T-helper 2 cell treated with Interferon-gamma antibody and Interleukin-4, amounts not matched to agents 5 μg/mL and 100 μg/mL, for 36 hours (primary cell): Measurements from ENCODE around the gene DHX35.
A peak's percentile ranks its signal among the peaks of the same experiment; 100 is the strongest.
"Not testable (repeated sequence)": the region's sequence is repeated elsewhere in the genome, so short reads cannot be mapped to it uniquely, and the experiment has no call there.

Experiments used
- DNase-seq: peaks from one replicate; pipeline ENCODE4 v3.0.0; 2021; ENCODE audit warnings: low spot score
- H3K27ac Mint-ChIP-seq: one replicate; pipeline ENCODE4 v1.8.0; 2021; ENCODE audit warnings: mild to moderate bottlenecking, mixed read lengths
- H3K27me3 Mint-ChIP-seq: one replicate; pipeline ENCODE4 v1.8.0; 2021; ENCODE audit warnings: low read depth, mixed read lengths
- H3K36me3 Mint-ChIP-seq: one replicate; pipeline ENCODE4 v1.8.0; 2021; ENCODE audit warnings: low read depth, mixed read lengths
- H3K4me1 Mint-ChIP-seq: one replicate; pipeline ENCODE4 v1.8.0; 2021; ENCODE audit warnings: low read depth, mixed read lengths
- H3K4me3 Mint-ChIP-seq: one replicate; pipeline ENCODE4 v1.8.0; 2022; ENCODE audit warnings: mild to moderate bottlenecking, moderate library complexity, mixed read lengths
- H3K9me3 Mint-ChIP-seq: one replicate; pipeline ENCODE4 v1.8.0; 2021; ENCODE audit warnings: mixed read lengths

The DHX35 gene

DNA sequence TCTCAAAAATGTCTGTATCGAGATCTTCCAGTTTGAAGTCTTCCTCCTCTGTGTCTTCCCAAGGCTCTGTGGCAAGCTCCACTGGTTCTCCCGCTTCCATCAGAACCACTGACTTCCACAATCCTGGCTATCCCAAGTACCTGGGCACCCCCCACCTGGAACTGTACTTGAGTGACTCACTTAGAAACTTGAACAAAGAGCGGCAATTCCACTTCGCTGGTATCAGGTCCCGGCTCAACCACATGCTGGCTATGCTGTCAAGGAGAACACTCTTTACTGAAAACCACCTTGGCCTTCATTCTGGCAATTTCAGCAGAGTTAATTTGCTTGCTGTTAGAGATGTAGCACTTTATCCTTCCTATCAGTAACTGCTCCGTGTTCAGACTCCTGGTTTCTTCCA, 10.0 kb upstream of the DHX35 start:
- Mint-ChIP-seq H3K4me1 (no peaks in the 10 kb centered on the region), H3K27ac (no peak overlapping the region)

DNA sequence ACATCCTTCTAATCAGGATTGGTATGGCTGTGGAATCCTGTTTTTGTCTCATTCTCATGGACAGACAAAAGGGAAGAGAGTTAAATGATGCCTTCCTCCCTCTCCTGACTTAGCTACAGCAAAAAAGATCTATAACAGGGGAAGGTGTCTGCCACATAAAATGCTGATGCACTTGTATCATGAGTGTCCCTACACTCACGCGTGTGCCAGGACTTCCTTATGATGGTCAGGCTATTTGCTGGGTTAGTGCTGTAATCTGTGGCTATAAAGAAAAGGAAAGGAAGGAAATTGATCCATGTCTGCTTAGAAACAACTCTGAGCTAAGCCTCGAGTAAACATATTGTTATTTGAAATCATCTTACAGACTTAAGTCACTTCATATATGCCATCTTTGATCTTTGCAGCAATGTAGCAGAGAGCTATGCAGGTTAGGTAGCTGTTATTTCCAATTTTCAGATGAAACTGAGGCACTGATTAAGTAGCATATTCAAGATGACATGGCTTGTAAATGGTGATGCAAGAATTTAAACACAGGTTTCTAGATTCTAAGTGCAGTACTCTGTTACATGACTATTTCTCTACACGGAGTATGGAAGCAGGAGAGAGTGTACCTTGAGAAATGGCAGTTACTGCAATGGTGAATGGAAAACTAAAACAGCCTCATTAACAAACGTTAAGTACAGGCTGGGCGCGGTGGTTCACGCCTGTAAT, 8.4 kb upstream of the DHX35 start:
- DNase-seq, result no peak
- Mint-ChIP-seq H3K36me3 (peaks cover 29% of the 10 kb centered on the region), H3K9me3 (no peaks in the 10 kb centered on the region), H3K4me3 (no peak overlapping the region), H3K27me3 (no peaks in the 10 kb centered on the region), H3K27ac (no peak overlapping the region), H3K4me1 (no peaks in the 10 kb centered on the region)

More for the DNA sequence above, 10.0 kb upstream of the DHX35 start:
- DNase-seq, result no peak
- peaks cover 43% of the 10 kb centered on the region for H3K36me3 Mint-ChIP-seq
- no peaks in the 10 kb centered on the region for H3K27me3 Mint-ChIP-seq
- no peaks in the 10 kb centered on the region for H3K9me3 Mint-ChIP-seq
- no peak overlapping the region for H3K4me3 Mint-ChIP-seq

DNA sequence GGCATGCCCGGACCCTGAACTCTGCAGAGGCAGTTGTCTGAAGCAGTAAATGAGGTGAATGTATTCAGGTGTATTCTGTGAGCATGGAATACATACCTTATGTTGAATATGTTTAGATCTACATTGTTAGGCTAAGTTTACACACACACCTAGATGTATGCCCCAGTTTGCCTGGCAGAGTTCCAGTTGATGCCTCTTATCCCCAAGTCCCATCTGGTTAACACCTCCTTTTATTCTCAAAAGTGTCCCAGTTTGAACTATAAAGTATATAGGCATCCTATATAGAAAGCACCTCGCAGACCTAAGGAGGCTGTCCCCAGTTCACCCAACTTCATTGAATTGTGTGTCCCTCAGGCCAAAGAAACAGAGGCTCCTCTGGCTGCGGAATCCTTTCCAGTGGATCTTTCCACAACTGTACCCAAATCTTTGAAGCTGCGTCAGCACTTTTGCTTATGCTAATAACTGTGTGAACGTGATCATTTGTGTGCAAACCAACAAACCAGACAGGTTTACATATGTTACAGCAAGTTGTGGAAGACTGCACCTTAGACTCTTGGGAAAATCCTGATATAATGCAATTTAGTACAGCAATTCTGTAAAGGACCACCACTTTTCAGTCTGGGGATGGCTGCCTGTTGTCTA, 4.8 kb upstream of the DHX35 start:
- H3K4me3 Mint-ChIP-seq, result no peak overlapping the region
- H3K9me3 Mint-ChIP-seq, result no peaks in the 10 kb centered on the region
- no peak overlapping the region for H3K27ac Mint-ChIP-seq
- peaks cover 8% of the 10 kb centered on the region for H3K4me1 Mint-ChIP-seq
- peaks cover 9% of the 10 kb centered on the region for H3K36me3 Mint-ChIP-seq
- DNase-seq, result no peak
- H3K27me3 Mint-ChIP-seq, result no peaks in the 10 kb centered on the region

DNA sequence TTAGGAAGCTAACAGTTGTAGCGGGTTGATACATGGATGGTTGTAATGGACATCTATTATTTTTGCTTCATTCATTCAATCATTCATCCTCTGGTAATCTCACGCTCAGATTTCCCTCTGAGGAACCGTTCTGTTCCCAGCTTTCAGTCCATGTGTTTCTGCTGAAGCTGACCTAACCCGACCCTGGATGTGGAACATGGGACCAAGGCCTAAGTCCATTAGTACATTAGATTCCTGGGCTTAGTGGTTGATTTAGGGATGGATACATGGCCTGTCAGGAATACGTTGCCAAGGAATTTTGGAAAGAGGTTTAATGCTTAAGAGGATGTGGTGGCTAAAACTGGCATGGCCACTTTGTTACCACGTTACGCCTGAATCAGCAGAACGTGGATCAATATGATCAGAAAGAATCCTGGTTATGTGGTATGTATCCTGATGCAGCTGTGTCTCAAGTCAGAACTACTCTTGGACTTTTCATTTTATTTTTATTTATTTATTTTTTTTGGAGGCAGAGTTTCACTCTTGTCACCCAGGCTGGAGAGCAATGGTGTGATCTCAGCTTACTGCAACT, 4.1 kb upstream of the DHX35 start:
- Mint-ChIP-seq H3K27ac (no peak overlapping the region), H3K9me3 (no peaks in the 10 kb centered on the region), H3K36me3 (peaks cover 6% of the 10 kb centered on the region), H3K4me3 (no peak overlapping the region), H3K27me3 (no peaks in the 10 kb centered on the region), H3K4me1 (peaks cover 12% of the 10 kb centered on the region)
- no peak for DNase-seq

DNA sequence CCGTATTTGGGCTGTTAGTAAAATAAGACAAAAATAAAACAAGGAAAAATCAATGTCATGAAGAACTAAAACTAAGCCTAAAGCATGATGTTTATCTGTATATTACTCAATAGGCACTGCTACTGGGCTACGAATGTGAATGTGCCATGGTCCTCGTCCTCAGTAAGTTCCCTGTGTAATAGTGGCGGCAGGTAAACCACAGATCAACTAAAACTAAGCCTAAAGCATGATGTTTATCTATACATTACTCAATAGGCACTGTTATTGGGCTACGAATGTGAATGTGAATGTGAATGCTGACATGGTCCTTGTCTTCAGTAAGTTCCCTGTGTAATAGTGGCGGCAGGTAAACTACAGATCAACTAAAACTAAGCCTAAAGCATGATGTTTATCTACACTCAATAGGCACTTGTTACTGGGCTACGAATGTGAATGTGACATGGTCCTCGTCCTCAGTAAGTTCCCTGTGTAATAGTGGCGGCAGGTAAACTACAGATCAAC, 1.9 kb upstream of the DHX35 start:
- not testable (repeated sequence) for H3K36me3 Mint-ChIP-seq, H3K9me3 Mint-ChIP-seq, H3K4me3 Mint-ChIP-seq, H3K27me3 Mint-ChIP-seq, H3K27ac Mint-ChIP-seq, DNase-seq
- peaks cover 25% of the 10 kb centered on the region for H3K4me1 Mint-ChIP-seq

DNA sequence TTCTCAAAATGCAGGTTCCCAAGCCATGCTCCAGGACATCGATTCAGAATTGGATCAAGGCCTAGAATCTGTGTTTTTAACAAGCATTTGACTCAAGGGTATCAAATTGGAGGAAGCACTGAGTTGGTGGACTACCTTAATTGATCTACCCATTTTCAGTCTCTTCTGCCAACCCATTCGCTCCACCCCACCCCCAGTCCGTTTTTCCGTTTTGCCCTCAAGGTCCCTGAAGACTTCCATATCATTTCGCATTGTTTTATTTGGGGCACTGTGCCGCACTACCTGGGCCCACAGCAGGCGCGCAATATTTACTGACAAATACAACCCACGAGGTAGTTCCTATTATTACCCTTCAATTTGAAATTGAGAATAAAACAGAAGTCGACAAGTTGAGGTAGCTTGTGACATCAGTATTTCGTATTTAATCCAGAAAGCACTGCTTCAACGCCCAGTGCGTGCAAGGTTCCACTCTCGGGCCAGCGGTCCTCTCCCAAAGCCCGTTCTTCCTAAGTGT, 557 bp upstream of the DHX35 start:
- no peaks in the 10 kb centered on the region for H3K27me3 Mint-ChIP-seq
- peak overlapping the region; percentile 95 for H3K4me3 Mint-ChIP-seq
- peak overlapping the region; percentile 95 for H3K27ac Mint-ChIP-seq
- H3K36me3 Mint-ChIP-seq, result peaks cover 4% of the 10 kb centered on the region
- no peak for DNase-seq
- H3K9me3 Mint-ChIP-seq, result no peaks in the 10 kb centered on the region
- H3K4me1 Mint-ChIP-seq, result peaks cover 25% of the 10 kb centered on the region

DNA sequence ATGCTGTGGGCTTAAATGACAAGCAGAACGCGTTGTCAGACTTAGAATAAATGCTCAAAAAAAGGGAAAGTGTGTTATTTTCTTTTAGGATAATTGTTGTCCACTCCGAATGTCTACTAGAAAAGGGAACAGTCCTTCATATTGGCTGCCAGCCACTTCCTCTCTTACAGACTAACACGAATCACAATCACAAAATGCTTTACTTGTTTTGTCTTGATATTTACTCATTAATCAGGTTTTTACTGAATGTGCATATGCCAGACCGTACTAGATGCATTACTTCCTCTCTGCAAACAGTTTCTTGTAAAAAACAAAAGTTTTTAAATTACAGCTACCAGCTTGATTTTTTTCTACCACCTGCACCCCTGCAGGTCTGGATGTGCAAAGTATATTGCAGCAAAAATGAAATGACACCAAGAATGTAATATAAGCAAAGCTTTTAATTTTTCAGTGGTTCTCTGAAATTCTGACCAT, 821 bp downstream of the DHX35 start:
- Mint-ChIP-seq H3K36me3 (peaks cover 6% of the 10 kb centered on the region), H3K27ac (peak overlapping the region; percentile 87), H3K9me3 (no peaks in the 10 kb centered on the region), H3K27me3 (no peaks in the 10 kb centered on the region), H3K4me1 (peaks cover 25% of the 10 kb centered on the region), H3K4me3 (peak overlapping the region; percentile 95)
- no peak for DNase-seq

DNA sequence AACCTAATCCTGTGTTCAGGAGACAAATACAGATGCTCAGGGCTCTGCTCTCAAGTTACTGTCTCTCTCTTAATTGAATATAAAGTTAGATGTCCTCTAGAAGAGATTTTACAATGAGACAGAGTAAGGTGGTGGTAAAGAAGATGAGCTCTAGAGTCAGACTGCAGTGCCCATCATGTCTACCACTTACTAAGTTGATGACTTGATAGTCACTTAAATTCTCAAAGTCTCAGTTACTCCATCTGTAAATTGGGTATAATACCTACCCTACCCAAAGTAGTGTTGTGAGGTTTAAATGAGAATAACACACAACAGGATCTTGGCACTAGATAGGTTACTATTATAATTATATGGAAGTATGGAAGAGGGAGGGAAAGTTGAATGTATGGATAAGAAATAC, 1.6 kb downstream of the DHX35 start:
- Mint-ChIP-seq H3K9me3 (no peaks in the 10 kb centered on the region), H3K36me3 (peaks cover 7% of the 10 kb centered on the region), H3K27me3 (no peaks in the 10 kb centered on the region), H3K4me3 (no peak overlapping the region), H3K4me1 (peaks cover 25% of the 10 kb centered on the region), H3K27ac (no peak overlapping the region)
- DNase-seq, result no peak

DNA sequence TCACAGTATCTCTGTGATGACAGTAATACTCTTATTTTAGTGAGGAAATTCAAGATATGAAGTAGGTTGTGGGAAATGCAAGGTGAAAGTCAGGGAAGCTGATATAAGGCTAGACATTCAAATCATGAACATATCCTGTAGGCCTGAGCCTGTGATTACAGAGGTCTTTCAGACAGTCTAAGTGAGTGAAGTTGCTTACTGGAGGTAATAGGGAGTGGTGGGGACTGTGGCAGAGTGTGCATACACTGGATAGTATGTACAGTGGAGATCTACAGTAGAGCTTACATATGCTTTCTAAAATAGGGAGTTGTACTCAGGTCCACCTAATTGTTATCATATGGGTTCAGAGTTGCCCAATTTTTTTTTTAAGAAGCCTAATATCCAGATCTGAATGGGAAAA, 3.1 kb downstream of the DHX35 start:
- peaks cover 23% of the 10 kb centered on the region for H3K4me1 Mint-ChIP-seq
- H3K9me3 Mint-ChIP-seq, result no peaks in the 10 kb centered on the region
- H3K27me3 Mint-ChIP-seq, result no peaks in the 10 kb centered on the region
- no peak for DNase-seq
- H3K36me3 Mint-ChIP-seq, result peaks cover 10% of the 10 kb centered on the region
- H3K27ac Mint-ChIP-seq, result no peak overlapping the region
- no peak overlapping the region for H3K4me3 Mint-ChIP-seq

DNA sequence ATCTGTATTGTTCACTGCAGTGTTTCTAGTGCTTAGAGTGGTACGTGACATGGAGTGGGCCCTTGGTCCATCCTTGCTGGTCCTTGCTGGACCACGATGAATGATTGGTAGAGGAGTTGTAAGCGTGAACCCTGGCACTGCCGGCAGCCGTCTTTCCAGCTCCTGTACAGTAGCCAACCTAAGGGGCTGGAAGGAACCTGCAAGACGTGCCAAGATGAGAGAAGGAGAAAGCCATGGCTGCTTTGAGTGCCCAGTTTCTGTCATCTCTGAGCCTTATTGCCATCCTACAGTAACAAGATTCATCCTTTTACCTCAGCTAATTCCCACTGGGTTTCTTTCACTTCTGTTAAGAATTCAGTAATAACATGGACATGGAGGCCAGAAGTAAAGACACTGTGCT, 5.9 kb downstream of the DHX35 start:
- Mint-ChIP-seq H3K4me3 (no peak overlapping the region), H3K27ac (no peak overlapping the region), H3K36me3 (peaks cover 18% of the 10 kb centered on the region), H3K9me3 (no peaks in the 10 kb centered on the region), H3K4me1 (peaks cover 17% of the 10 kb centered on the region), H3K27me3 (no peaks in the 10 kb centered on the region)
- DNase-seq, result no peak

DNA sequence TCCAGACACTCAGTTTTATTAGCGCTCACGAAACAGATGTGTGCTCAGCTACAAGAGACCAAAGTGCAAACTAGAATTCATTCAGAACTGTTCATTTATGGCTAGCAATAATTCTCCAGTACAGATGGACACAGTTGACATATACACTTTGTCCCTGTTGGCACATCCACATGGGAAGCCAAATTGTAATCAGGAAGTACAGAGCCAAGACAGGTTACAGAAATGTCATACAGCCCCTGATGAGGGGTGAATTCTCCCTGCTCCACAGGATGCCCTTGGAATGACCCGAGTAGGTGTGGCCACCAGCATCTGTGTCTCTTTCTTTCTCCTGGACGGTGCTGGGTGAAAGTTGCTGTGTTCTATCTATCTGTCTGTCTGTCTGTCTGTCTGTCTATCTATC, 7.6 kb downstream of the DHX35 start:
- peaks cover 11% of the 10 kb centered on the region for H3K4me1 Mint-ChIP-seq
- no peak for DNase-seq
- H3K4me3 Mint-ChIP-seq, result no peak overlapping the region
- H3K36me3 Mint-ChIP-seq, result peaks cover 25% of the 10 kb centered on the region
- H3K27ac Mint-ChIP-seq, result no peak overlapping the region
- H3K9me3 Mint-ChIP-seq, result no peaks in the 10 kb centered on the region
- no peaks in the 10 kb centered on the region for H3K27me3 Mint-ChIP-seq

DNA sequence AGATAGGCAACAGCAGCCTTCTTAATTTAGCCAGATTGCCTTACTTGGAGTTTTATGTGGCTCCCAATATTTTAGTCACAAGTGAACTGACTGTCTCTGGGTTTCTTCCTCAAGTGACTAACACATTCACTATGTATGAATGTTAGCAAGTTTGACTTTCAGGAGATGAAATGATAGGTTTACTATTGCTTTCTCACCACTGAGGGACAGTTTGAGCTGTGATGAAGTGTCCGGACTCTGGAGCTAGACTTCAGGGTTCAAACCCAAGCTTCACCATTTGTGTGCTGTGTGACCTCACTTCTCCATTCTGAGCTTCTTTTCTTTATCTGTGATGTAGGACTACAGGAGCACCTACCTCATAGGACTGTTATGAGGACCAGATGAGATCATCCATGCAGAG, 8.2 kb downstream of the DHX35 start:
- Mint-ChIP-seq H3K27ac (no peak overlapping the region), H3K27me3 (no peaks in the 10 kb centered on the region), H3K9me3 (no peaks in the 10 kb centered on the region), H3K36me3 (peaks cover 26% of the 10 kb centered on the region), H3K4me3 (no peak overlapping the region), H3K4me1 (peaks cover 13% of the 10 kb centered on the region)
- DNase-seq, result no peak

DNA sequence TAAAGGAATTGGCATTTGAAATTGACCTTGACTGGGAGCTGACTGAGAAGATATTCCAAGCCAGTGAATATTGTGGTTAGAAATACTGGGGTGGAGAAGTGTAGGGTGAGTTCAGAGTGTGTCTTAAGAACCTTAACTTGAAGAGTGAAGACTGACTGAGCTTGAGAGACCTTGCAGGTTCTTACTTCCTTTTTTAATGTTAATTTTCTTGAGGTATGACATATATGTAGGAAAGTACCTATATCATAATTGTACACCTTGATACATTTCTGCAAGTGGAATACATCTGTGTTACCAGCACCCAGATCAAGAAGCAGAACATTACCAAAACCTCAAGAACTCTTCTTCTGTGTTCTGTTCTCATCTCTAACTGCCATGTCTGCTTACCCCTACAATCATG, 11.0 kb downstream of the DHX35 start:
- Mint-ChIP-seq H3K27me3 (no peaks in the 10 kb centered on the region), H3K4me3 (no peak overlapping the region), H3K36me3 (peaks cover 23% of the 10 kb centered on the region), H3K4me1 (peaks cover 13% of the 10 kb centered on the region), H3K9me3 (no peaks in the 10 kb centered on the region), H3K27ac (no peak overlapping the region)
- no peak for DNase-seq

DNA sequence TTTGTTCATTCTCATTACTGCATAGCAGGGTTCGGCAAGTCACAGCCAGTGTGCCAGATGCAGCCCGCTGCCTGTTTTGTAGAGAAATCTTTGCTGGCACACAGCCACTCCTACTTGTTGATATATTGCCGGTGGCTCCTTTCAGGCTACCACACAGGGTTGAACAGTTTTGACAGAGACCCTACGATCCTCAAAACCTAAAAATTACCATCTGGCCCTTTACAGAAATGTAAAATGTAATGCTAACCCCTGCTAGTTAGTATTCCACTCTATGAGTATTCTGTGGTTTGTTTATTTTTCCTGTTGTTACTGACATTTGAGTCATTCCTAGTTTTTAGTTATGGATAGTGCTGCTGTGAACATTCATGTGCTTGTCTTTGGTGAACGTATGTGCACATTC, 11.5 kb downstream of the DHX35 start:
- Mint-ChIP-seq H3K27ac (no peak overlapping the region), H3K36me3 (peaks cover 23% of the 10 kb centered on the region), H3K27me3 (no peaks in the 10 kb centered on the region), H3K9me3 (no peaks in the 10 kb centered on the region), H3K4me1 (peaks cover 13% of the 10 kb centered on the region), H3K4me3 (no peak overlapping the region)
- no peak for DNase-seq
